Measurements from ENCODE around the gene PTPRH. TPM values are rescaled to one million over a fixed set of nuclear protein-coding genes. Genes with fewer than 3 reads are reported as not detected.

Gene PTPRH
- total RNA-seq, 6 experiments from 2014 or later = 4.2 to 25.9 (median 12.9) TPM

DNA sequence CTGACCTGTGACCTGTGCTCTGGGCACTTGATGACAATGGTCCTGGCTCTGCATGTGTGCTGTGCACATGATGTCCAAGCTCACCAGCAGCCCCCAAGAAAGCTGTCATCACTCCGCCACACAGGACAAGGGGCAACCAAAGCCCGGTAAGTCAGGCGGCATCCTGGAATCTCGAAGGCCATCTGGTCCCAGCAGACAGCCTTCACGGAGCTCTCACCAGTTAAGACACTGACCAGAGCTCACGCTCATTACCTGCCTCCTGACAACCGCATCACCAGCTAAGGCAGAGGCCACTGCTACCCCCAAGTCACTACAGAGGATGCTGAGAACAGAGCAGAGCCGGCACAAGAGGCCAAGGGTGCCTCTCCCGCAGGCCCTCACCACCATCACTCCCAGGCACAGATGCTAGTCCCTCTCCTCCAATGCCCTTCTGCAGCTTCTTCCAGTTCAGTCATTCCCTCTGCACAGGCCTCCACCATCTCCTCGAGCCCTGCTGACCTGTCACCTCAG is 38.9 kb upstream of the PTPRH start:
- DNase-seq = no peak
- H3K4me3 ChIP-seq = no peak overlapping the region
- no peaks in the 10 kb centered on the region for H3K9me3 ChIP-seq
- H3K36me3 ChIP-seq = peaks cover 0 to 33% (median 9%) of the 10 kb centered on the region in 4 donors
- H3K27ac ChIP-seq = no peak overlapping the region
- ATAC-seq = no peak
- no peaks in the 10 kb centered on the region for H3K27me3 ChIP-seq
- TF ChIP-seq CTCF (IDR thresholded peaks at IDR 0.05) (no peak), POLR2A (IDR thresholded peaks at IDR 0.05) (no peak)
- WGBS (ENCODE audit: insufficient coverage, low coverage, low lambda C conversion rate, missing lambda C conversion rate) = 80% methylated on average over 2 of the region's 10 CpGs
- intact Hi-C loops (cut with DNase I) = no loop called here
- no peaks in the 10 kb centered on the region for H3K4me1 ChIP-seq

- no peak overlapping the region for H3K27ac ChIP-seq
Measured at GRCh38 chr19:55247621-55248099, 38.4 kb upstream of the PTPRH start.

GRCh38 chr19:55246462-55247451 is 37.5 kb upstream of the PTPRH start:
- no peak overlapping the region for H3K27ac ChIP-seq
- H3K36me3 ChIP-seq = peaks cover 0 to 44% (median 15%) of the 10 kb centered on the region in 4 donors
- H3K9me3 ChIP-seq = no peaks in the 10 kb centered on the region
- intact Hi-C loops (cut with DNase I) = no loop called here
- DNase-seq (no peak), ATAC-seq (no peak)
- H3K27me3 ChIP-seq = no peaks in the 10 kb centered on the region
- TF ChIP-seq CTCF (IDR thresholded peaks at IDR 0.05) (no peak), POLR2A (IDR thresholded peaks at IDR 0.05) (no peak)
- 91% methylated on average over 9 of the region's 40 CpGs for WGBS (ENCODE audit: insufficient coverage, low coverage, low lambda C conversion rate, missing lambda C conversion rate)
- H3K4me1 ChIP-seq = no peaks in the 10 kb centered on the region
- no peak overlapping the region for H3K4me3 ChIP-seq

More at GRCh38 chr19:55247621-55248099, 38.4 kb upstream of the PTPRH start:
- Histone ChIP-seq H3K9me3 (no peaks in the 10 kb centered on the region), H3K36me3 (peaks cover 0 to 35% (median 11%) of the 10 kb centered on the region in 4 donors), H3K4me3 (no peak overlapping the region), H3K27me3 (no peaks in the 10 kb centered on the region), H3K4me1 (no peaks in the 10 kb centered on the region)
- ATAC-seq (peak in 1 of 4 donors; percentile 22), DNase-seq (no peak)
- TF ChIP-seq POLR2A (IDR thresholded peaks at IDR 0.05) = no peak
- no peak for TF ChIP-seq CTCF (IDR thresholded peaks at IDR 0.05)
- WGBS (ENCODE audit: insufficient coverage, low coverage, low lambda C conversion rate, missing lambda C conversion rate) = 37% methylated on average over 5 of the region's 10 CpGs
- intact Hi-C loops (cut with DNase I) = no loop called here

GRCh38 chr19:55245236-55245904 is 36.1 kb upstream of the PTPRH start:
- no peak for ATAC-seq
- Histone ChIP-seq H3K27me3 (no peaks in the 10 kb centered on the region), H3K36me3 (peaks cover 0 to 51% (median 20%) of the 10 kb centered on the region in 4 donors), H3K9me3 (no peaks in the 10 kb centered on the region), H3K27ac (no peak overlapping the region), H3K4me1 (no peaks in the 10 kb centered on the region), H3K4me3 (no peak overlapping the region)
- TF ChIP-seq POLR2A (IDR thresholded peaks at IDR 0.05) (no peak), CTCF (IDR thresholded peaks at IDR 0.05) (no peak)
- intact Hi-C loops (cut with DNase I) = no loop called here
- no peak for DNase-seq
- 100% methylated on average over 1 of the region's 23 CpGs for WGBS (ENCODE audit: insufficient coverage, low coverage, low lambda C conversion rate, missing lambda C conversion rate)

Measured in right lobe of liver (tissue), 6 donors.